NCI-H146 treated with DMSO at 0.1 percent for 48 hours (cell line): ENCODE measurements around the gene MYBPC3.
A peak's percentile ranks its signal among the peaks of the same experiment; 100 is the strongest.

ENCODE experiments used
- DNase-seq: peaks from one replicate; lab custom pipeline; 2025; ENCODE audit not compliant: unreplicated experiment; lab: John Stamatoyannopoulos, UW

Gene MYBPC3

GRCh38 chr11:47352556-47352955, at the start of gene MYBPC3:
TSS of gene MYBPC3 (minus strand) at chr11:47352702. CDS start at chr11:47352647, 55 bp downstream.
- no peak for DNase-seq

- peak; percentile 3 for DNase-seq
Observed at GRCh38 chr11:47400768-47401279, 48.3 kb upstream of the MYBPC3 start.

GRCh38 chr11:47399860-47400767, 47.6 kb upstream of the MYBPC3 start:
- peak; percentile 3 for DNase-seq

GRCh38 chr11:47398551-47398950, 46.0 kb upstream of the MYBPC3 start:
- DNase-seq, result no peak

- DNase-seq, result no peak
Observed at GRCh38 chr11:47398011-47398410, 45.5 kb upstream of the MYBPC3 start.

GRCh38 chr11:47396049-47396320, 43.5 kb upstream of the MYBPC3 start:
- DNase-seq, result no peak

GRCh38 chr11:47395223-47396048, 42.9 kb upstream of the MYBPC3 start:
- DNase-seq, result no peak

- no peak for DNase-seq
Observed at GRCh38 chr11:47394322-47395222, 42.1 kb upstream of the MYBPC3 start.

- DNase-seq, result no peak
Observed at GRCh38 chr11:47394050-47394321, 41.5 kb upstream of the MYBPC3 start.

- DNase-seq, result no peak
Observed at GRCh38 chr11:47393163-47394049, 40.9 kb upstream of the MYBPC3 start.

- DNase-seq, result no peak
Observed at GRCh38 chr11:47392546-47393162, 40.2 kb upstream of the MYBPC3 start.

GRCh38 chr11:47391711-47392432, 39.4 kb upstream of the MYBPC3 start:
- no peak for DNase-seq

- no peak for DNase-seq
Observed at GRCh38 chr11:47391077-47391583, 38.6 kb upstream of the MYBPC3 start.

GRCh38 chr11:47390422-47390760, 37.9 kb upstream of the MYBPC3 start:
- DNase-seq, result no peak

GRCh38 chr11:47389577-47390421, 37.3 kb upstream of the MYBPC3 start:
- no peak for DNase-seq

- no peak for DNase-seq
Observed at GRCh38 chr11:47388697-47389576, 36.4 kb upstream of the MYBPC3 start.
